H4 (cell line): Measurements from ENCODE around the gene C14orf119. TPM values are rescaled to one million over a fixed set of nuclear protein-coding genes. Genes with fewer than 3 reads are reported as not detected.

Experiments
- DNase-seq: peaks from one replicate; pipeline ENCODE4 v3.0.0-alpha.2; 2015; ENCODE audit warnings: low spot score
- total RNA-seq: library from RNA; depleted of rRNA; stranded (reverse); fragments of >200 nt; shearing (Covaris generic); gene quantifications from 2 replicates; pipeline ENCODE4 v1.2.3, GENCODE V29; 2014; rRNA removed

The C14orf119 gene
- total RNA-seq, 1 experiment from 2014 or later, result 93.4 TPM

- DNase-seq, result no peak
Observed at GRCh38 chr14:23148591-23149249, 53.4 kb downstream of the C14orf119 start.

GRCh38 chr14:23149745-23150144 lies 54.4 kb downstream of the C14orf119 start:
- DNase-seq, result no peak

Other genes starting within 250 kb of the C14orf119 start
- gene LRP10, start 223.8 kb upstream of the C14orf119 start, total RNA-seq, result 35.8 and 48.4 TPM in 2 replicates
- 0.27 TPM in 1 of 2 replicates, not detected in the other for gene REM2, start 212.3 kb upstream of the C14orf119 start, total RNA-seq
- 98.4 and 119 TPM in 2 replicates for gene RBM23, start 176.4 kb upstream of the C14orf119 start, total RNA-seq
- gene PRMT5, start 166.1 kb upstream of the C14orf119 start, total RNA-seq, result 60.1 and 76.9 TPM in 2 replicates
- gene HAUS4, start 138.4 kb upstream of the C14orf119 start, total RNA-seq, result 70.7 and 104 TPM in 2 replicates
- 24.7 and 25.9 TPM in 2 replicates for gene AJUBA, start 113.0 kb upstream of the C14orf119 start, total RNA-seq
- 6.9 and 15.1 TPM in 2 replicates for gene C14orf93, start 85.4 kb upstream of the C14orf119 start, total RNA-seq
- gene PSMB5, start 60.6 kb upstream of the C14orf119 start, total RNA-seq, result 444 and 478 TPM in 2 replicates
- gene PSMB11, start 53.3 kb upstream of the C14orf119 start, total RNA-seq, result not detected in 2 replicates
- 2.9 and 3.3 TPM in 2 replicates for gene CDH24, start 38.0 kb upstream of the C14orf119 start, total RNA-seq
- gene ACIN1, start 369 bp upstream of the C14orf119 start, total RNA-seq, result 37.3 and 43.9 TPM in 2 replicates
- not detected in 2 replicates for gene CIROP, start 9.5 kb downstream of the C14orf119 start, total RNA-seq
- gene CEBPE, start 23.8 kb downstream of the C14orf119 start, total RNA-seq, result not detected in 2 replicates
- gene SLC7A8, start 88.2 kb downstream of the C14orf119 start, total RNA-seq, result 5.2 and 5.6 TPM in 2 replicates
- not detected in 2 replicates for gene RNF212B, start 142.4 kb downstream of the C14orf119 start, total RNA-seq
- 9.8 and 11.4 TPM in 2 replicates for gene HOMEZ, start 190.6 kb downstream of the C14orf119 start, total RNA-seq
- 2.8 and 4.6 TPM in 2 replicates for gene PPP1R3E, start 207.4 kb downstream of the C14orf119 start, total RNA-seq
- 9.7 and 14.5 TPM in 2 replicates for gene BCL2L2, start 211.3 kb downstream of the C14orf119 start, total RNA-seq
- 101 and 109 TPM in 2 replicates for gene PABPN1, start 226.0 kb downstream of the C14orf119 start, total RNA-seq